SU-DHL-6 (cell line): ENCODE results near the gene FUOM.

Source experiments
- H2AFZ ChIP-seq: fragments of 200-600 bp; sonication (generic); 2 replicates; pipeline ENCODE4 v1.6.1; 2014; ENCODE audit warnings: low read depth, mild to moderate bottlenecking, moderate library complexity, mixed read lengths, antibody characterized with exemption, low read length; ENCODE audit not compliant: severe bottlenecking
- H3F3A ChIP-seq: fragments of 200-600 bp; shearing (Covaris generic); 2 replicates; pipeline ENCODE4 v1.6.0; 2016; ENCODE audit warnings: antibody characterized with exemption, mild to moderate bottlenecking; ENCODE audit not compliant: insufficient read depth
- H3K27ac ChIP-seq: fragments of 200-600 bp; sonication (generic); 2 replicates; pipeline ENCODE4 v1.5.1; 2016; ENCODE audit warnings: low read depth, mild to moderate bottlenecking, low read length, moderate library complexity, mixed read lengths
- H3K27me3 ChIP-seq: fragments of 200-600 bp; sonication (generic), shearing (Covaris generic); 2 replicates; pipeline ENCODE4 v1.6.0; 2014; ENCODE audit warnings: mild to moderate bottlenecking, low read length
- H3K36me3 ChIP-seq: fragments of 200-600 bp; sonication (generic); 2 replicates; pipeline ENCODE4 v1.6.1; 2014; ENCODE audit warnings: mild to moderate bottlenecking, low read length, mixed read lengths
- H3K4me2 ChIP-seq: fragments of 300-600, 200-600 bp; shearing (Covaris generic), sonication (generic); 2 replicates; pipeline ENCODE4 v1.6.0; 2014; ENCODE audit warnings: low read length, low read depth, mild to moderate bottlenecking; ENCODE audit not compliant: poor library complexity, severe bottlenecking
- H3K4me3 ChIP-seq: fragments of 200-600 bp; sonication (generic); 2 replicates; pipeline ENCODE4 v1.5.1; 2014; ENCODE audit warnings: antibody characterized with exemption, low read length, mild to moderate bottlenecking, mixed read lengths; ENCODE audit not compliant: insufficient read depth, poor library complexity, severe bottlenecking
- H3K79me2 ChIP-seq: fragments of 200-600 bp; sonication (generic); 2 replicates; pipeline ENCODE4 v1.6.1; 2014; ENCODE audit warnings: mild to moderate bottlenecking, low read length, moderate library complexity; ENCODE audit not compliant: insufficient read depth
- H3K9ac ChIP-seq: fragments of 200-600 bp; sonication (generic); 2 replicates; pipeline ENCODE4 v1.7.0; 2014; ENCODE audit warnings: mild to moderate bottlenecking, low read length
- H3K9me2 ChIP-seq: fragments of 200-600 bp; sonication (generic); replicated peaks from 2 replicates; pipeline ENCODE4 v1.6.1; 2014; ENCODE audit warnings: low read length; ENCODE audit not compliant: insufficient read depth
- H3K9me3 ChIP-seq: fragments of 200-600 bp; sonication (generic); 2 replicates; pipeline ENCODE4 v1.6.1; 2014; ENCODE audit warnings: low read length, mixed read lengths; ENCODE audit not compliant: insufficient read depth
- H4K20me1 ChIP-seq: fragments of 200-600 bp; sonication (generic); 2 replicates; pipeline ENCODE4 v1.6.1; 2014; ENCODE audit warnings: low read depth, mild to moderate bottlenecking, antibody characterized with exemption, low read length, moderate library complexity, mixed read lengths
- CTCF ChIP-seq: fragments of 200-600 bp; sonication (generic); IDR thresholded peaks from one replicate; pipeline ENCODE4 v1.5.1; 2017; ENCODE audit warnings: antibody characterized with exemption, mild to moderate bottlenecking, low read length, moderate library complexity; ENCODE audit not compliant: insufficient read depth, poor library complexity, severe bottlenecking
- EZH2phosphoT487 ChIP-seq: fragments of 200-600 bp; sonication (generic), shearing (Covaris generic); conservative IDR thresholded peaks from 2 replicates; pipeline ENCODE4 v1.6.1; 2018; ENCODE audit warnings: mild to moderate bottlenecking, antibody characterized with exemption, low read length, moderate library complexity, mixed read lengths

The FUOM gene, protein sequence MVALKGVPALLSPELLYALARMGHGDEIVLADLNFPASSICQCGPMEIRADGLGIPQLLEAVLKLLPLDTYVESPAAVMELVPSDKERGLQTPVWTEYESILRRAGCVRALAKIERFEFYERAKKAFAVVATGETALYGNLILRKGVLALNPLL

GRCh38 chr10:133357285-133358161, at the start of gene FUOM:
Gene FUOM, minus strand, starts transcription at chr10:133358019. Its CDS starts 12 bp downstream, at chr10:133358007.
- Histone ChIP-seq H3K79me2 (no peaks in the 10 kb centered on the region), H3F3A (no peaks in the 10 kb centered on the region), H4K20me1 (no peaks in the 10 kb centered on the region), H3K36me3 (no peaks in the 10 kb centered on the region), H3K27ac (no peak within 1 kb of the TSS), H3K9me2 (no peaks in the 10 kb centered on the region), H3K4me2 (peak within 1 kb of the TSS; percentile 27), H2AFZ (no peak within 1 kb of the TSS), H3K9me3 (no peaks in the 10 kb centered on the region), H3K9ac (no peak within 1 kb of the TSS), H3K4me3 (no peak within 1 kb of the TSS), H3K27me3 (no peaks in the 10 kb centered on the region)
- TF ChIP-seq CTCF (no peak), EZH2phosphoT487 (no peak)

- Histone ChIP-seq H3K27me3 (no peaks in the 10 kb centered on the region), H3F3A (no peaks in the 10 kb centered on the region), H3K9ac (no peak overlapping the region), H3K79me2 (peaks cover 46% of the 10 kb centered on the region; the same call in 1 of the 2 replicates), H2AFZ (no peak overlapping the region), H3K4me2 (peak overlapping the region; percentile 11), H3K4me3 (no peak overlapping the region), H3K36me3 (peaks cover 26% of the 10 kb centered on the region), H4K20me1 (no peaks in the 10 kb centered on the region), H3K9me2 (no peaks in the 10 kb centered on the region), H3K27ac (no peak overlapping the region), H3K9me3 (0 out of 2 replicates have a peak, but pooled peaks cover 1% of the 10 kb centered on the region)
- no peak for TF ChIP-seq EZH2phosphoT487
- no peak for TF ChIP-seq CTCF
These were observed 48.2 kb upstream of the FUOM start for GRCh38 chr10:133405844-133406527.

DNA sequence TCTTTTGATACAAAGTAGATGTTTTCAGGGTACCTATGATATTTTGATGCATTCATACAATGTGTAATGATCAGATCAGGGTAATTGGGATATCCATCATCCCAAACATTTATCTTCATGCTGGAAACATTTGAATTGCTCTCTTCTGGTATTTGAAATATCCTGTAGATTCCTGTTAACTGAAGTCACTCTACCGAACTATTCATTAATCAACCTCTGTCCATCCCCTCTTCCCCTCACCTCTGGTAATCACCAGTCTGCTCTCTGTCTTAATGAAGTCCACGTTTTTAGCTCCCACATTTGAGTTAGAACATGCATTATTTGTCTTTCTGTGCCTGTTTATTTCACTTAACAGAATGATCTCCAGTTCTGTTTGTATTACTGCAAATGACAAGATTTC, 47.5 kb upstream of the FUOM start:
- Histone ChIP-seq H3F3A (no peaks in the 10 kb centered on the region), H3K27ac (no peak overlapping the region), H3K36me3 (peaks cover 19% of the 10 kb centered on the region), H3K4me3 (no peak overlapping the region), H3K79me2 (peaks cover 40% of the 10 kb centered on the region; the same call in 1 of the 2 replicates), H3K9me2 (no peaks in the 10 kb centered on the region), H3K9ac (no peak overlapping the region), H4K20me1 (no peaks in the 10 kb centered on the region), H3K9me3 (no peaks in the 10 kb centered on the region), H3K27me3 (no peaks in the 10 kb centered on the region), H3K4me2 (peak overlapping the region; percentile 11), H2AFZ (no peak overlapping the region)
- TF ChIP-seq CTCF: no peak
- no peak for TF ChIP-seq EZH2phosphoT487
